Measurements from ENCODE around the gene GPR137. TPM values are rescaled to one million over a fixed set of nuclear protein-coding genes. Genes with fewer than 3 reads are reported as not detected.
A peak's percentile ranks its signal among the peaks of the same experiment; 100 is the strongest.

GPR137 gene
- total RNA-seq, 1 experiment from 2014 or later: 32.4 TPM

DNA sequence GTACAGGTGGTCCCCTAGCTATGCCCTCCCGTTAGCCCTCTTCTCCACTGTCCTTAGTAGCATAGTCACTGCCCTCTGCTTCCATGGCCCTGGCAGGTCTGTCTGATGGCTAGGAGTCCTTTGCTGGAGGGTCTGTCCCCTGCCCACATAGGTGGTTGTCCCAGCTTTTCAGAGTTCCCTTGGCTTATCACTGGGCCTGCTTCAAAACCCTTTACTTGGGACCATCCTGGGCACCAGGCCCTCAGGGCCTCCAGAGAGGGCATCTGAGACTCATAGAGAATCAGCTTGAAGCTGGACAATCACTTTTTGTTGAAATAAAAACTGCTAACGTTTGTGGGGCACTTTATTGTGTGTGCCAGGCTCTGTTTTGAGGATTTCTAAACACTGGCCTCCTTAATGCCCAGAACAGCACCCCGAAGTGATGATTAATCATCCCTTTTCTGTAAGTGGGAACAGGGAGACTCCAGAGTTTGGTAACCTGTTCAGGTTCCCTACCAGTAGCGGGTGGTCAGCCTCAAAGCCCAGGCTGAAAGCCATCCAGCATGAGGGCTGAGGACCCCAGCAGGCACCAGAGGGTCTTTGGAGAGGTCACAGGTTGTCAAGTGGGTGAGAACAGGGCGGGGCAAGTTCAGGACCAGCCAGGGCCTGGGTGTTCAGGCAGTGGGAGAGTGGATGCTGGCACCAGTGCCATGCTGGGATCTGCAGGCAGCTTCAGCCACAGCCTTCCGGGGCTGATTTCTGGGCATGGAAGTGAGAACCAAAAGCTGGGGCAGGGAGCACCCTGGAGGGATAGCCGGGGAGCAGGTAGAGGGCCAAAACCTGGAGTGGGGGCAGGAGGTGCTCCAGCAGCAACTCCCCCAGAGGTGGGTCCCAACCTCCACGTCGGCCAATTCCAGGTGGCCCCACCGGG, 5.0 kb downstream of the GPR137 start:
- Histone ChIP-seq H3F3A (ENCODE audit: low read length, unreplicated experiment) (no peaks in the 10 kb centered on the region), H3K4me3 (ENCODE audit: low read length) (peak overlapping the region; percentile 56; the same call in 1 of the 2 replicates), H3K9ac (ENCODE audit: low read length) (no peak overlapping the region), H3K4me1 (ENCODE audit: insufficient read depth, low read length) (peaks cover 8% of the 10 kb centered on the region), H4K20me1 (ENCODE audit: low read length) (no peaks in the 10 kb centered on the region), H3K9me3 (ENCODE audit: low read length) (no peaks in the 10 kb centered on the region), H3K4me2 (ENCODE audit: low read length) (peak overlapping the region; percentile 68), H3K27me3 (ENCODE audit: low read length) (peaks cover 20% of the 10 kb centered on the region), H3K36me3 (ENCODE audit: low read depth, low read length) (no peaks in the 10 kb centered on the region), H3K79me2 (ENCODE audit: low read length) (peaks cover 13% of the 10 kb centered on the region; the same call in 1 of the 2 replicates), H3K27ac (ENCODE audit: low read length) (no peak overlapping the region), H2AFZ (ENCODE audit: low read length) (no peak overlapping the region), H3K9me2 (replicated peaks; ENCODE audit: low read length) (no peaks in the 10 kb centered on the region)
- ATAC-seq: peak; percentile 19; the same call in 1 of the 2 replicates
- CTCF ChIA-PET: no interaction called here
- TF ChIP-seq EZH2phosphoT487 (IDR thresholded peaks at IDR 0.05; ENCODE audit: borderline replicate concordance, low read length) (no peak), CTCF (conservative IDR thresholded peaks at IDR 0.05; ENCODE audit: low read depth, low read length) (no peak), EZH2 (IDR thresholded peaks at IDR 0.05; ENCODE audit: low read length, unreplicated experiment) (no peak)
- intact Hi-C loops (cut with micrococcal nuclease): no loop called here
- BruUV-seq (replicated peaks): no TSS peak
- DNase-seq: no peak
- POLR2A ChIA-PET (ENCODE audit: unreplicated experiment): no interaction called here

- Histone ChIP-seq H3K9me3 (ENCODE audit: low read length) (no peaks in the 10 kb centered on the region), H4K20me1 (ENCODE audit: low read length) (no peaks in the 10 kb centered on the region), H3K4me3 (ENCODE audit: low read length) (peak within 1 kb of the TSS; percentile 56), H3F3A (ENCODE audit: low read length, unreplicated experiment) (no peaks in the 10 kb centered on the region), H3K4me2 (ENCODE audit: low read length) (peak within 1 kb of the TSS; percentile 68), H3K9me2 (replicated peaks; ENCODE audit: low read length) (no peaks in the 10 kb centered on the region), H2AFZ (ENCODE audit: low read length) (no peak within 1 kb of the TSS), H3K9ac (ENCODE audit: low read length) (no peak within 1 kb of the TSS), H3K27me3 (ENCODE audit: low read length) (peaks cover 20% of the 10 kb centered on the region), H3K27ac (ENCODE audit: low read length) (no peak within 1 kb of the TSS), H3K36me3 (ENCODE audit: low read depth, low read length) (no peaks in the 10 kb centered on the region), H3K79me2 (ENCODE audit: low read length) (peaks cover 9% of the 10 kb centered on the region; the same call in 1 of the 2 replicates), H3K4me1 (ENCODE audit: insufficient read depth, low read length) (peaks cover 7% of the 10 kb centered on the region)
- intact Hi-C loops (cut with micrococcal nuclease): no loop called here
- ATAC-seq (peak; percentile 37), DNase-seq (no peak)
- CTCF ChIA-PET: no interaction called here
- no peak for TF ChIP-seq CTCF (conservative IDR thresholded peaks at IDR 0.05; ENCODE audit: low read depth, low read length)
- no peak for TF ChIP-seq EZH2 (IDR thresholded peaks at IDR 0.05; ENCODE audit: low read length, unreplicated experiment)
- POLR2A ChIA-PET (ENCODE audit: unreplicated experiment): no interaction called here
- BruUV-seq (replicated peaks): no TSS peak
These were observed 5.7 kb downstream of the GPR137 start, which contains the start of gene KCNK4 for GRCh38 chr11:64291262-64291751. TSS of gene KCNK4 (plus strand) at chr11:64291302. CDS start at chr11:64293019, 1,717 bp downstream.

All from PC-3 (cell line).